GM23338 (cell line): ENCODE data around the gene GUCD1.

ENCODE experiments used
- CREB1 ChIP-seq: fragments of 250-450 bp; sonication (Bioruptor Pico); IDR thresholded peaks from 2 replicates; pipeline ENCODE4 v1.5.0; 2020; ENCODE audit warnings: low read depth, mild to moderate bottlenecking, moderate library complexity
- CTCF ChIP-seq, 2 experiments: fragments of 200-600 bp in 1 of 2; sonication (generic) in 1 of 2; conservative IDR thresholded peaks; 2 replicates each; pipeline versions ENCODE4 v1.5.1 to v1.6.1; 2016 to 2017; ENCODE audit warnings: antibody characterized with exemption in 2 of 2, low read depth in 2 of 2, mild to moderate bottlenecking in 2 of 2, moderate library complexity in 1 of 2
- ETS1 ChIP-seq: IDR thresholded peaks from 2 replicates; pipeline ENCODE4 v1.6.1; 2016; ENCODE audit warnings: antibody characterized with exemption
- EZH2 ChIP-seq: fragments of 200-600 bp; sonication (generic); IDR thresholded peaks from one replicate; pipeline ENCODE4 v1.8.0; 2017; ENCODE audit warnings: antibody characterized with exemption, mild to moderate bottlenecking, low read depth; ENCODE audit not compliant: unreplicated experiment
- EZH2phosphoT487 ChIP-seq: fragments of 200-600 bp; sonication (generic); IDR thresholded peaks from one replicate; pipeline ENCODE4 v1.8.1; 2018; ENCODE audit warnings: antibody characterized with exemption; ENCODE audit not compliant: unreplicated experiment
- JUNB ChIP-seq: IDR thresholded peaks from one replicate; pipeline ENCODE4 v1.6.1; 2016; ENCODE audit warnings: antibody characterized with exemption; ENCODE audit not compliant: unreplicated experiment
- NANOG ChIP-seq: IDR thresholded peaks from 2 replicates; pipeline ENCODE4 v1.6.1; 2016; ENCODE audit warnings: antibody characterized with exemption, borderline replicate concordance
- POLR2AphosphoS5 ChIP-seq: IDR thresholded peaks from 2 replicates; pipeline ENCODE4 v1.6.1; 2016; ENCODE audit warnings: antibody characterized with exemption, low read depth
- REST ChIP-seq: IDR thresholded peaks from one replicate; pipeline ENCODE4 v1.6.1; 2018; ENCODE audit warnings: antibody characterized with exemption; ENCODE audit not compliant: unreplicated experiment
- STAT1 ChIP-seq: IDR thresholded peaks from one replicate; pipeline ENCODE4 v1.6.1; 2016; ENCODE audit warnings: antibody characterized with exemption; ENCODE audit not compliant: unreplicated experiment
- ZNF331 ChIP-seq: fragments of 250-450 bp; sonication (Bioruptor Pico); IDR thresholded peaks from 2 replicates; pipeline ENCODE4 v1.5.0; 2020; ENCODE audit warnings: low read depth, mild to moderate bottlenecking, moderate library complexity

- TF ChIP-seq CTCF (conservative IDR thresholded peaks at IDR 0.05; ENCODE audit: low read depth in 2 of 2) (no peak), POLR2AphosphoS5 (peak; percentile 80), EZH2 (no peak), REST (no peak), ZNF331 (CRISPR knock-in tag) (no peak), EZH2phosphoT487 (no peak), CREB1 (CRISPR knock-in tag) (peak; percentile 65), STAT1 (no peak), JUNB (no peak), ETS1 (no peak), NANOG (no peak)
Observed at GRCh38 chr22:24592851-24593558, 38.1 kb upstream of the GUCD1 start, which contains the start of gene LRRC75B.
